BLaER1 (cell line): ENCODE results near the gene CCDC127.

ENCODE experiments used
- H3K27ac ChIP-seq: shearing (Covaris generic); formaldehyde crosslinking; 2 replicates; pipeline ENCODE4 v1.8.1; 2022
- H3K27me3 ChIP-seq: shearing (Covaris generic); formaldehyde crosslinking; 2 replicates; pipeline ENCODE4 v1.8.1; 2022
- H3K36me3 ChIP-seq: shearing (Covaris generic); formaldehyde crosslinking; 2 replicates; pipeline ENCODE4 v1.8.1; 2022
- H3K4me1 ChIP-seq: shearing (Covaris generic); formaldehyde crosslinking; 2 replicates; pipeline ENCODE4 v1.8.1; 2022
- H3K4me2 ChIP-seq: shearing (Covaris generic); formaldehyde crosslinking; 2 replicates; pipeline ENCODE4 v1.8.1; 2022
- H3K4me3 ChIP-seq: shearing (Covaris generic); formaldehyde crosslinking; 2 replicates; pipeline ENCODE4 v1.8.1; 2022
- H3K9ac ChIP-seq: shearing (Covaris generic); formaldehyde crosslinking; 2 replicates; pipeline ENCODE4 v1.8.1; 2022
- H3K9me3 ChIP-seq: shearing (Covaris generic); formaldehyde crosslinking; 2 replicates; pipeline ENCODE4 v1.8.1; 2022
- H4K20me1 ChIP-seq: shearing (Covaris generic); formaldehyde crosslinking; 2 replicates; pipeline ENCODE4 v1.8.1; 2022
- Cebpa-rat ChIP-seq: shearing (Covaris generic); IDR thresholded peaks from 2 replicates; pipeline ENCODE4 v1.8.1; 2022

The CCDC127 gene

DNA sequence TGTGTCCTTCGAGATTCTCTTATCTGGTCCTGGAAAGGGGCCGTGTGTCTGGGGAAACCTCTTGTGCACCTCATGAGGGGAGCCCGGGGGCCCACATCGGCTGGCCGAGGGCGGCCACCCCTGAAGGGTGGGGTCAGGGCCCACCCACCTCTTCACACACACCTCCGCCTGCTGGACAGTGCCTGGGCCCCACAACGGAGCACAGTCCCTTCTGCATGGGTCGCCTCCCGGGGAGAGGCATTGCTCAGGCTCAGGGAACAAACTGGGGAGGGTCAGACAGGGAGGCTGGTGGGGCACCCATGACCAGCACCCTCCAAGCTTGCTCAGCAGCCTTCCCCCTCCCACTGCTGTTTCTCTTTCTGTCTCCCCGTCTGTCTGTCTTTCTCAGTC lies 28.0 kb downstream of the CCDC127 start:
- Histone ChIP-seq H3K36me3 (peaks cover 17% of the 10 kb centered on the region), H3K4me2 (peak overlapping the region; percentile 99), H3K27me3 (no peaks in the 10 kb centered on the region), H3K4me1 (peaks cover 90% of the 10 kb centered on the region), H3K9ac (peak overlapping the region; percentile 94), H4K20me1 (peaks cover 16% of the 10 kb centered on the region), H3K9me3 (no peaks in the 10 kb centered on the region), H3K4me3 (peak overlapping the region; percentile 89), H3K27ac (peak overlapping the region; percentile 100)
- TF ChIP-seq Cebpa-rat = no peak

DNA sequence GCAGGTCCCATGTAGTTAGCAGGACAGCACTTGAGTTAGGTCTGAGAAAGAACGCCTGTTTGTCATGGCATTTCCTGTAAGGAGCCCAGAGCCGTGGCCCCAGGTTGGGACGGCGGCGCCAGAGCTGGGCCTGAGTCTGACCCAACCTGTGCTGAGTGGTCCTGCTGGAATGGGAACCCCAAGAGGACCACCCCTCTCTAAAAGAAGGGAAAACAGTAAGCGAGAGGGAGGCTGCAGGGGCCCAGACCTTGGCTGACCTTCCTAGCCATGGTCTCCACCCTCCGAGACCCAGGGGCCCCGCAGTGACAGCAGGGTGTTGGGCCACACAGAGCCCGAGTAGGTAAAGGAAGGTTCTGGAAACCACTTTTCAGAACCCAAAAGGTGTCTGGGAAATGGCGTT lies 28.5 kb downstream of the CCDC127 start:
- Histone ChIP-seq H3K9ac (peak overlapping the region; percentile 94), H3K27ac (peak overlapping the region; percentile 100), H3K36me3 (peaks cover 12% of the 10 kb centered on the region), H3K4me3 (peak overlapping the region; percentile 89), H3K9me3 (no peaks in the 10 kb centered on the region), H4K20me1 (peaks cover 12% of the 10 kb centered on the region), H3K4me2 (peak overlapping the region; percentile 99), H3K4me1 (peaks cover 90% of the 10 kb centered on the region), H3K27me3 (no peaks in the 10 kb centered on the region)
- no peak for TF ChIP-seq Cebpa-rat

- TF ChIP-seq Cebpa-rat = no peak
- H3K9ac ChIP-seq = peak overlapping the region; percentile 94
- peak overlapping the region; percentile 89 for H3K4me3 ChIP-seq
- peak overlapping the region; percentile 100 for H3K27ac ChIP-seq
- H4K20me1 ChIP-seq = peaks cover 4% of the 10 kb centered on the region; the same call in 1 of the 2 replicates
- H3K4me1 ChIP-seq = peaks cover 90% of the 10 kb centered on the region
- H3K4me2 ChIP-seq = peak overlapping the region; percentile 99
- no peaks in the 10 kb centered on the region for H3K9me3 ChIP-seq
- peaks cover 5% of the 10 kb centered on the region for H3K36me3 ChIP-seq
- H3K27me3 ChIP-seq = no peaks in the 10 kb centered on the region
These were observed 29.2 kb downstream of the CCDC127 start for GRCh38 chr5:188488-189481.

GRCh38 chr5:187617-188451 lies 30.1 kb downstream of the CCDC127 start:
- Histone ChIP-seq H3K4me3 (no peak overlapping the region), H3K36me3 (peaks cover 7% of the 10 kb centered on the region), H3K9ac (peak overlapping the region; percentile 64), H3K27me3 (no peaks in the 10 kb centered on the region), H3K9me3 (no peaks in the 10 kb centered on the region), H3K27ac (peak overlapping the region; percentile 100), H4K20me1 (no peaks in the 10 kb centered on the region), H3K4me1 (peaks cover 86% of the 10 kb centered on the region), H3K4me2 (peak overlapping the region; percentile 99)
- TF ChIP-seq Cebpa-rat = no peak

GRCh38 chr5:187042-187431 lies 30.9 kb downstream of the CCDC127 start:
- peak overlapping the region; percentile 100 for H3K27ac ChIP-seq
- H3K4me3 ChIP-seq = no peak overlapping the region
- H3K4me1 ChIP-seq = peaks cover 78% of the 10 kb centered on the region
- no peak overlapping the region for H3K9ac ChIP-seq
- no peaks in the 10 kb centered on the region for H4K20me1 ChIP-seq
- peaks cover 12% of the 10 kb centered on the region for H3K36me3 ChIP-seq
- peak overlapping the region; percentile 99 for H3K4me2 ChIP-seq
- H3K9me3 ChIP-seq = no peaks in the 10 kb centered on the region
- TF ChIP-seq Cebpa-rat = no peak
- H3K27me3 ChIP-seq = no peaks in the 10 kb centered on the region

- H3K4me3 ChIP-seq = no peak overlapping the region
- no peak overlapping the region; the same call in 1 of the 2 replicates for H3K9ac ChIP-seq
- no peak for TF ChIP-seq Cebpa-rat
- H3K9me3 ChIP-seq = no peaks in the 10 kb centered on the region
- H3K27me3 ChIP-seq = no peaks in the 10 kb centered on the region
- no peaks in the 10 kb centered on the region for H4K20me1 ChIP-seq
- H3K27ac ChIP-seq = peak overlapping the region; percentile 100
- H3K4me1 ChIP-seq = peaks cover 72% of the 10 kb centered on the region
- H3K4me2 ChIP-seq = peak overlapping the region; percentile 99
- peaks cover 19% of the 10 kb centered on the region for H3K36me3 ChIP-seq
These were observed 31.6 kb downstream of the CCDC127 start for GRCh38 chr5:186091-187041.

- peak overlapping the region; percentile 25; the same call in 1 of the 2 replicates for H3K9ac ChIP-seq
- H3K9me3 ChIP-seq = no peaks in the 10 kb centered on the region
- peak overlapping the region; percentile 100 for H3K27ac ChIP-seq
- no peaks in the 10 kb centered on the region for H3K27me3 ChIP-seq
- peaks cover 28% of the 10 kb centered on the region for H3K36me3 ChIP-seq
- TF ChIP-seq Cebpa-rat = no peak
- H3K4me3 ChIP-seq = no peak overlapping the region
- no peaks in the 10 kb centered on the region for H4K20me1 ChIP-seq
- H3K4me2 ChIP-seq = peak overlapping the region; percentile 99
- H3K4me1 ChIP-seq = peaks cover 67% of the 10 kb centered on the region
These were observed 32.6 kb downstream of the CCDC127 start for GRCh38 chr5:185095-186070.

DNA sequence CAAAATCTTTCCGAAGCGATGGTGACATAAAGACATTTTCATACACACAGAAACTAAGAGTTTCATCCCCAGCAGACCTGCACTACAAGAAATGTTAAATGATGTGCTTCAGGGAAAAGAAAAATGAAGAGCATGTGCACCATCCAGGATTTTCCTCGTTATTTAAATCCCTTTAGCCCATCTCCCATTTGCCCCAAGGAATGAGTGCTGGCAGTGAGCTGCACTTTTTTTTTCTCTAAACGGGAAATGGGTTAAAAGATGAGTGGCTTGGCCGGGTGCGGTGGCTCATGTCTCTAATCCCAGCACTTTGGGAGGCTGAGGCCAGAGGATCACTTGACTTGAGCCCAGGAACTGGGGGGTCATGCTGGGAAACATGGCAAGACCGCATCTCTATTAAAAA lies 33.5 kb downstream of the CCDC127 start:
- TF ChIP-seq Cebpa-rat = no peak
- Histone ChIP-seq H3K4me3 (no peak overlapping the region), H3K36me3 (peaks cover 37% of the 10 kb centered on the region)

More for the DNA sequence above, 33.5 kb downstream of the CCDC127 start:
- H3K4me2 ChIP-seq = peak overlapping the region; percentile 99
- no peaks in the 10 kb centered on the region for H3K27me3 ChIP-seq
- H3K27ac ChIP-seq = 0 out of 2 replicates have a peak overlapping the region, but pooled peaks have one; percentile 100
- H4K20me1 ChIP-seq = no peaks in the 10 kb centered on the region
- no peaks in the 10 kb centered on the region for H3K9me3 ChIP-seq
- H3K9ac ChIP-seq = no peak overlapping the region
- H3K4me1 ChIP-seq = peaks cover 62% of the 10 kb centered on the region
